ENCODE results near the gene AGO3. TPM values are rescaled to one million over a fixed set of nuclear protein-coding genes. Genes with fewer than 3 reads are reported as not detected.
A peak's percentile ranks its signal among the peaks of the same experiment; 100 is the strongest.

The AGO3 gene
- total RNA-seq, 1 donor from 2014 or later: 6.8 TPM

DNA sequence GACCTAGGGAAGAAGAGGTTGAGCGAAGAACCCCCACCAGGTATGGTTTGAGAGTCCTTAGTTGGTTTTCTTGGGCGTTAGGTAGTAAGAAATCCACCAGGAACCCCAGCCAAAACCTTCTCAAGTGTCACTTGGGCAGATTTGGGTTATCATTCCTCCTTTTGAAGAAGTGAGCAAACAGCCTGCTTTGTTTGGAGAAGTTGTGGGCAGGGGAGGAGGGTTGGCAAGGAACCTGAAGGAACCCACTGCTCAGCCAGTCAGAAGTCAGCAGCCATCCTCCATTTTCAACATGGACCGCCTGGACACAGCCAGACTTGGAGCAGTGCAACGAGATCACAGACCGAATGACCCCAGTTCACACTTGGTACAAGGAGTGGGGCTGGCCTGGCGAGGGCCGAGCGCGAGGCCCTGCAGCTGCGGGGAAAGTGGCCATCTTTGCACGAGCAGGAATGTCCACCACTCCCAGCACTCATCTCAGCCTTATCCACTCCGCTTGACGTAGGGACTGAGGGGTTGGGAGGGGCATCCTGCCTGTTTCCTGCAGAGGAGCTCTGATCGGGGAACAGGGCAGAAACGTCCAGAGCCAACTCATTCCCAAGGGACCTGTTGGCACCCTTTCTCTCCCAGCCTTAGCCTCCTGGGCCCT lies 165.0 kb downstream of the AGO3 start:
- DNase-seq (ENCODE audit: low read depth in 2 of 2): no peak

DNA sequence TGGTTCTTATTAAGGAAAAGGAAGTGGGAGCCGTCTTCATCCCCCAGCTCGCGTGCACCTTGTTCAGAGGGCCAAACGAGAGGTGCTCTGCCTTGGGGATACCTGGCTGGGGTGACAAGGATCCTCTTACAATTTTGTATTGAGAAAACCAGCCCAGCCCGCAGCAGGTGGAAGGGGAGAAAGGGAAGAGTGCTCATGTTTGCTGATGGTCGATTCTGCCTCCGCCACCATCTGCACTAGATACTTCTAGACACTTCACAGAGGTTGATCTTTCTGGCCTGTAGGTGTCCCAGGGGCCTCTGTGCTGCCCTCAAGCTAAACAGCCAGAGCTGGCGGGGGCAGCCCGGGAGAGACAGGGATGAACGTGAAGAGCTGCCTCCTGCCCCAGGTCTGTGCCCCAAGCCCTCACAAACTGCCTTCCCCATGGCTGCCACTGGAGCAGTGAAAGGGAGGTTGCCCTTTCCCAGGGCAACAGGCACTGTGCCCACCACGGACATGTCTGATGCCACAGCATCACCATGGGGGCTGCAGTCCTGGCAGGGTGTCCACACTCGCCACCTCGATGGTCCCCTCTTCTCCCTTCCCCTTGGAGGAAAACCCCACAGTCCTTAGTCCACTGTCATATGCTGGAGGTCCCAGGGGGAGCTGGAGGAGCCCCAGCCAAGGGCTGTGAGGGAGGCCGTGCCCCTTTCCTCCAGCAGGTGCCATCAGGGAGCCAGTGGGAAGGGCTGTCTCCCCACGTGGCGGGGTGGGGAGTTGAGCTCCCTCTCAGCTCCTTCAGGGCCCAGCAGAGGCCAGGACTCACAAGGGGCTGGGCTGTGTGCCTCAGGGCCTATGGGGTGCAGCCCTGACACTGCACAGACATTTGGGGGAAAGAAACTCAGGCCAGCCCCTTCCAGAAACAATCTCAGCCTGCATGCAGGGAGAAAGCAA lies 165.9 kb downstream of the AGO3 start:
- no peak for DNase-seq (ENCODE audit: low read depth in 2 of 2)

DNA sequence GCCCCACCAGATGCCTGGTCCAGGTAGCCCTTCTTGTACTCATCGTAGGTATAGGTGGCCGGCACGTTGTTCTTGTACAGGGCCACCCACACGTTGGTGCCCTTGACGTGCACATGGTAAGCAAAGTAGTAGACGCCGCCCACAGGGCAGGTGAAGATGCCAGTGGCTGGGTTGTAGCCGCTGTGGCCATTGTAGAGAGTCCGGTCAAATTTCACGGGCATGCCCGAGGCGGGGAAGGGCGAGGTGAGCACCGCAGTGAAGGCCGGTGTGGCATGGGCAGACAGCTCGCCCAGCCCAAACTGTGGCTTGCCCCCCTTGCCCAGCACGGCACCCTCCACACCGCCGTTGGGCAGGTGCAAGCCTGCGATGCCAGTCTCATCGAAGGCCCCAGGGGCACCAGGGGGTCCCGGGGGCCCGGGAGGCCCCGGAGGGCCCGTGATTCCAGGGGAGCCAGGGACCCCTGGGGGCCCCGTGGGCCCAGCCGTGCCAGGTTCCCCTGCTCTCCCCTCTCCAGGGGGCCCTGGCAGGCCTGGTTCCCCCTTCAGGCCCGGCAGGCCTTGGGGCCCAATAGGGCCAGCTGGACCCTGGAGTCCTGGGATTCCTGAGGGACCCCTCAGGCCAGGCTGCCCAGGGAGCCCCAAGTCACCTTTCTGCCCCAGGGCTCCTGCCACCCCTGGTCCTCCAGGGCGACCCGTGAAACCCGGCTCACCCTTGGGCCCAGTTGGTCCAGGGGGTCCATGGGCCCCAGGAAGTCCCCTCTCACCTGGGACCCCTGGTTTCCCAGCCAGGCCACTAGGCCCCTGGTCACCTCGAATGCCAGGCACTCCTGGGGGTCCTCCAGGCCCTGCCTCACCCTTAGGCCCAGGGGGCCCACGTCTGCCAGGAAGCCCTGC lies 167.0 kb downstream of the AGO3 start:
- DNase-seq (ENCODE audit: low read depth in 2 of 2): no peak

DNA sequence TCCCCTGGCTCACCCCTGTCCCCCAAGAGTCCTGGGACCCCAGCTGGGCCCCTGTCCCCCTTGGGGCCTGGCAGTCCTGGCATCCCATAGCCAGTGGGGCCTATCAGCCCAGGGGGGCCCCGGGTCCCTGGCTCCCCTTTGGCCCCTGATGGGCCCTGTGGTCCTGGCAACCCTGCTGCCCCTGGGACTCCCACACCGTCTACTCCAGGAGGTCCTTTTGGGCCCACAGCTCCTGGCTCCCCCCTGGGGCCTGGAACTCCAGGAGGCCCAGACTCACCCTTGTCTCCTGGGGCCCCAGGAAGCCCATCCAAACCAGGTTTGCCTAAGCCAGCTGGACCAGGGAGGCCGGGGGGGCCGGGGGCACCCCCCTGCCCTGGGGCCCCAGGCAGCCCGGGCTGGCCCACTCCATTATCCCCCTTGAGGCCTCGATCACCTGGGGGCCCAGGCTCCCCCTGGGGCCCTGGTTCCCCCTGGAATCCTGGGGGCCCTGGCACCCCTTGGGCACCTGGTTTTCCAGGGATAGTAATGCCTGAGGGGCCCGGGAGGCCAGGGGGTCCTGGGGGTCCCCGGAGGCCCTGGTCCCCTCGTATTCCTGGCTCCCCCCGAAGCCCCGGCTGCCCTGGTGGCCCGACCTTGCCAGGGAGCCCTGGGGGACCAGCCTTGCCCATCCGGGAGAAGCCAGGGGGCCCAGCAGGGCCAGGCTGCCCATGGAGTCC lies 167.9 kb downstream of the AGO3 start:
- DNase-seq (ENCODE audit: low read depth in 2 of 2): no peak

- DNase-seq (ENCODE audit: low read depth in 2 of 2): peak; percentile 49 to 74
Observed at GRCh38 chr1:36099681-36100341, 168.9 kb downstream of the AGO3 start.

- no peak for DNase-seq (ENCODE audit: low read depth in 2 of 2)
Observed at GRCh38 chr1:36100376-36100775, 169.5 kb downstream of the AGO3 start.

DNA sequence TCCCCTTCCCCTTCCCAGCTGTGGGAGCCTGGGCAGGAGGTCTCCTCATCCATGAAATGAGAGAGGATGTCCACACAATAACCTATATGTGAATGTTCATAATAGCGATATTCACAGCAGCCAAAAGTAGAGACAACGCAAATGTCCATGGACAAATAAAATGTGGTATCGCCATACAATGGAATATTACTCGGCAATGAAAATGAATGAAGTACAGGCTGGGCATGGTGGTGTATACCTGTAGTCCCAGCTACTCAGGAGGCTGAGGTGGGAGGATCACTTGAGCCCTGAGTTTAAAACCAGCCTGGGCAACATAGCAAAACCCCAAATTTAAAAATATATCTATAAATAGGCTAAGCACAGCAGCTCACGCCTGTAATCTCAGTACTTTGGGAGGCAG lies 170.6 kb downstream of the AGO3 start:
- DNase-seq (ENCODE audit: low read depth in 2 of 2): no peak

DNA sequence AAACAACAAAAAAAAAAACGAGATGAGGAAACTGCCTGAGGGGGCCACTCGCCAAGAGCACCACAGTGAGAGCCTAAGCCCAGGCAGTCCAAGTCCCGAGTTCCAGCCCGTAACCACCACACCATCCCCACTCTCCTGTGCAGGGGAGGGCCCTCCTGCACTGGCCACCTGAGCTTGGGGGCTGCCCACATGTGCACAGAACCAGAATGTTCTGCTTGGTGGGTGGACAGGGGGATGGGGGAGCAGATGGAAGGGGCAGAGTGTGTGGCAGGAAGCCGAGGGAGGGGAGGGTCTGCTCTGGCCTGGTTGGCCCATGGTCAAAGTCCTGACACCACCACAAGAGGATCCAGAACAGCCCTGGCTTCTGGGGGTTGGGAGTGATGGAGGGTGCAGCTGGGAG lies 175.4 kb downstream of the AGO3 start:
- no peak for DNase-seq (ENCODE audit: low read depth in 2 of 2)

DNA sequence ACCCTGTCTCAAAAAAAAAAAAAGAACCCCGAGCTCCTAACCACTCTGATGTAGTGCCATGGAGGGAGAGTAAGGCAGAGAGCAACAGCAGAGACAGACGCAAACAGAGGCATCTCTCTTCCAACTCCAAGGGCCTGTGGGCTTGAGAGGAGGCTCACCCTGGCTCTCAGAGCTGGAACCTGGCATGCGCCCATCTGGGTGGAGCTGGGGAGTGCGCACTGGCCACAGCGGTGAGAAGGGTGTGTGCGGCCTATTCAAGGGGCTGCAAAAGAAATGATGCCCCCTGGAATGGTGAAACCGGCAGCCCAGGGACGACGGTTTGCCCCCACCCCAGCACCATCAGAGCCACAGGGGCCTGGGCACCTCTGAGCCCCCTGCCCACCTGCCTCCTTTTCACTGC lies 176.5 kb downstream of the AGO3 start:
- no peak for DNase-seq (ENCODE audit: low read depth in 2 of 2)

GRCh38 chr1:36108314-36108713 lies 177.4 kb downstream of the AGO3 start:
- no peak for DNase-seq (ENCODE audit: low read depth in 2 of 2)

DNA sequence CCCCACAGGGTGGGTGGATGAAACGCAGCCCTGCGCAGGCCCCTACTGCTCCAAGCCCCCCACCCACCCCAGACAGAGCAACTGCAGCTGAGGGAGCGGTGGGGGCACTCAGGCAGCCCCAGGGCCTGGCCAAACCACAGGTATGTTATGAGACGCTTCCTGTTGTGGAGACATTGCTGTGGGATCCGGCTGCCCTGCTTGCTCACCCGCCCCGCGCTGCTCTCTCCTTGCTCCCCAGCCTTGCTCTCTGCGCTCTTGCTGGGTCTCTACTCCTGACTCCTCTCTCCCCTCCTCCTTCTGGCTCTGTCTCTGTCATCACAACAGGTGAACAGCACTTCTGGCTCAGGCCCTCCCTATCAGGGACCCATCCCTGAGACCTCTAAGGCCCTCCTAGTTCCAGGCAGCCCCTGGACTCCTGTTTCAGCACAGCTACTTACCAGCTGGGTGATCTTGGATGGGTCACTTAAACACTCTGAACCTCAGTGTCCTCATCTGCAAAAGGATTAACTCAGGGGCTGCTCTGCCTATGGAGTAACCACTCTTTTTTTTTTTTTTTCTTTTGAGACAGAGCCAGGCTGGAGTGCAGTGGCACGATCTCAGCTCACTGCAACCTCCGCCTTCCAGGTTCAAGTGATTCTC lies 178.3 kb downstream of the AGO3 start:
- no peak for DNase-seq (ENCODE audit: low read depth in 2 of 2)

GRCh38 chr1:36111151-36111550 lies 180.2 kb downstream of the AGO3 start:
- DNase-seq (ENCODE audit: low read depth in 2 of 2): no peak

GRCh38 chr1:36112823-36113222 lies 181.9 kb downstream of the AGO3 start:
- DNase-seq (ENCODE audit: low read depth in 2 of 2): no peak

DNA sequence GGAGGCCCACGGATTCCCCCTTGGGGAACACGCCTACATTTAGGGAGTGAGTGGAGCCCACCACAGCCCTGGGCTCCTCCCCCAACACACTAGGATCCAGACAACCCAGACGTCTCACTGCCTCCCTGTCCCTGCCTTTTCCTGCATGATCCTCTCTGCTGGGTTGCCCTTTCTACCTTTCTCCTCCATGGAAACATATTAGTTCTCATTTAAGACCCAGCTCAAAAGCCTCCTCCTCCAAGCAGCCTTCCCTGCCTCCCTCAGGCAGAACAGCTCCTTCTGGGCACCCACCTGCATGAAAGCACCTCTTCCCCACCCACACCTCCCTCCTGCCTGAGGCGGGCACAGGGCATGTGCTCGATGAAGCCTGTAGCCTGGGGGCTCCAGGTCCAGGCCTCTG lies 183.5 kb downstream of the AGO3 start:
- no peak for DNase-seq (ENCODE audit: low read depth in 2 of 2)

- no peak for DNase-seq (ENCODE audit: low read depth in 2 of 2)
Observed at GRCh38 chr1:36115200-36115669, 184.3 kb downstream of the AGO3 start.

GRCh38 chr1:36115931-36116330 lies 185.0 kb downstream of the AGO3 start:
- DNase-seq (ENCODE audit: low read depth in 2 of 2): no peak

DNA sequence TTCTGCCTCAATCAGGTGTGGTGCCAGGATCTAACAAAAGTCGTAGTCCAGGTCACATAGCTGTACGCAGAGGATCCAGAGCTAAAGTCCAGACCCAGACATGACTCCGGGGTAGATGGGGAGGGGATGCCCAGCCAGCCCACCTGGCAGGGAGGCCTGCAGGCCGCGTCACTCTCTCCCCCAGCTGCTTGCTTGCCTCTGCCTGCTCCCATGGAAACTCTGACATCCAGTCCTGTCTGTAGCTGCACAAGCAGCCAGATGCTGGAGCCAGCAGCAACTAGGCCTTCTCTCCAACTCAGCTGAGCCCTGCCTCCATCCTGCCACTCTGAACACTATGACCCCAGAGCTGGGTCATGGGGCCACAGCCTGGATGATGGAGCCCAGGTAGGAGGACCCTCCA lies 186.0 kb downstream of the AGO3 start:
- DNase-seq (ENCODE audit: low read depth in 2 of 2): no peak

DNA sequence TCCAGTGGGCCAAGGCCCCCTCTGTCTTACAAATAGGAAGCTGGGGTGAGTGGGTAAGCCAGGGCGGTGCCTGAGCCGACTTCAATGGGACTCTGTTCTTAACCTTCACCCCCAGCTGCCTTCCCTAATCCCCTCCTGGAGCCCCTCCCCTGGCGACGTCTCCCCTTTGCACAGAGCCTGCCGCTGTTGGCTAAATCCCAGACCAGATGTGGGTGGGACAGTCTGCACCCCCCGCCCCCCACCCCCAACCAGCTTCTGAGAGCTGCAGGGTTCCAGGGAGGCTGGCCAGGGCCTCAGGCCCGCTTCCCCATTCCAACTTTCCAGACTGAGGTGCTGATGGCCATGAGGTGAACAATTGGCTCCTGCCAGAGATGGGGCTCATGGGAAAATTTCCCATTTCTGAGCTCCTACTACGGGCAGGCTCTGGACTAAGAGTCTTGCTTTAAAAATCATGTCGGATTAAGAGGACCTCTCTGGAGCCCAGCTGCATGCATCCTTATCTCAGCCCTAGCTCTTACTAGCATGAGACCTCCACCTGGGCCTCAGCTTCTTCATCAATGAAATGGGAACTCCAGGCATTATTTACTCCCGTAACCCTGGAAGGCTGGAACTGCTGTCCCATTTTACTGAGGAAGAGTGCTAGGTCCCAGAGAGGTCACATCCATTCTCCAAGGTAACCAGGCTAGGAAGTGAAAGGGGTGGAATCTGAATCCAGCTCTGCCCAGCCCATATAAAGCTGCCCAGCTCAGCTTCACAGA lies 187.7 kb downstream of the AGO3 start:
- no peak for DNase-seq (ENCODE audit: low read depth in 2 of 2)

DNA sequence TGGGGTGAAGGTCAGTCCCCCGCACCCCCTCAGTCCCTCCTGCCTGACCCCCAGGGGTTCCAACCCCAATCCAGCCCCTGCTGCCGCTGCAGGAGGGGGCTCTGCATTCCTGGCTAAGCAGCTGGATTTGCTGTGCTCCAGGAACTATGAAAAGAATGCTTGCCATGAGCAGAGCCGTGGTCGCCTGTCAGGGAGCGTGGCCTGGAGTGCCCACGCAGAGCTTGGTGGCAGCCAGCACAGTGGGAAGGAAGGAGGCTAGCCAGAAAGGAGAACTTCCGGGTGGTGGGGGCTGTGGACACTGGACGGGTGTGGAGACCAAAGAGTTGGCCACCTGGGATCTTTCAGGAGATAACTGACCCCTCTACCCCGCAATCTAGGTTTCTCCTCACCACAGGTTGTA lies 188.6 kb downstream of the AGO3 start:
- no peak for DNase-seq (ENCODE audit: low read depth in 2 of 2)
